HG02938 (cell line): ENCODE measurements around the gene KCNAB2.
"Not testable (repeated sequence)": the region's sequence is repeated elsewhere in the genome, so short reads cannot be mapped to it uniquely, and the experiment has no call there.

Experiments
- ATAC-seq: cut with Tn5 transposase; IDR thresholded peaks from one replicate; pipeline ENCODE4 v1.9.1; 2021; ENCODE audit warnings: mild to moderate bottlenecking, moderate library complexity; ENCODE audit not compliant: unreplicated experiment

The KCNAB2 gene

GRCh38 chr1:6009120-6010040 lies 36.3 kb upstream of the KCNAB2 start:
- ATAC-seq = no peak

GRCh38 chr1:6010554-6010953 lies 35.1 kb upstream of the KCNAB2 start:
- no peak for ATAC-seq

GRCh38 chr1:6011161-6011945 lies 34.3 kb upstream of the KCNAB2 start:
- no peak for ATAC-seq

GRCh38 chr1:6011946-6012258 lies 33.8 kb upstream of the KCNAB2 start:
- ATAC-seq = no peak

- ATAC-seq = no peak
Observed at GRCh38 chr1:6012529-6013318, 33.0 kb upstream of the KCNAB2 start.

GRCh38 chr1:6013491-6013890 lies 32.2 kb upstream of the KCNAB2 start:
- ATAC-seq = no peak

GRCh38 chr1:6014130-6014999 lies 31.3 kb upstream of the KCNAB2 start:
- no peak for ATAC-seq

GRCh38 chr1:6016191-6016865 lies 29.4 kb upstream of the KCNAB2 start:
- no peak for ATAC-seq

- not testable (repeated sequence) for ATAC-seq
Observed at GRCh38 chr1:6017654-6018053, 28.0 kb upstream of the KCNAB2 start.

GRCh38 chr1:6019166-6019845 lies 26.4 kb upstream of the KCNAB2 start:
- ATAC-seq = no peak

GRCh38 chr1:6022193-6022592 lies 23.5 kb upstream of the KCNAB2 start:
- ATAC-seq = no peak

- ATAC-seq = no peak
Observed at GRCh38 chr1:6023346-6023745, 22.3 kb upstream of the KCNAB2 start.

- ATAC-seq = no peak
Observed at GRCh38 chr1:6024376-6024775, 21.3 kb upstream of the KCNAB2 start.

- ATAC-seq = no peak
Observed at GRCh38 chr1:6025269-6026094, 20.2 kb upstream of the KCNAB2 start.

GRCh38 chr1:6026095-6026809 lies 19.4 kb upstream of the KCNAB2 start:
- ATAC-seq = peak; percentile 61

- no peak for ATAC-seq
Observed at GRCh38 chr1:6027591-6027990, 18.1 kb upstream of the KCNAB2 start.

- peak; percentile 34 for ATAC-seq
Observed at GRCh38 chr1:6028042-6028850, 17.4 kb upstream of the KCNAB2 start.
